ENCODE measurements around the gene CDH2.

The CDH2 gene

GRCh38 chr18:28127228-28127627 is 49.7 kb downstream of the CDH2 start:
- H3K4me3 ChIP-seq (ENCODE audit: low read length), result no peak overlapping the region
- TF ChIP-seq ZNF274 (IDR thresholded peaks at IDR 0.05; ENCODE audit: low read depth, low read length), result no peak

- TF ChIP-seq ZNF274 (IDR thresholded peaks at IDR 0.05; ENCODE audit: low read depth, low read length), result no peak
- H3K4me3 ChIP-seq (ENCODE audit: low read length), result no peak overlapping the region
Measured at GRCh38 chr18:28126768-28127167, 50.2 kb downstream of the CDH2 start.

GRCh38 chr18:28125051-28125450 is 51.9 kb downstream of the CDH2 start:
- H3K4me3 ChIP-seq (ENCODE audit: low read length), result no peak overlapping the region
- no peak for TF ChIP-seq ZNF274 (IDR thresholded peaks at IDR 0.05; ENCODE audit: low read depth, low read length)

DNA sequence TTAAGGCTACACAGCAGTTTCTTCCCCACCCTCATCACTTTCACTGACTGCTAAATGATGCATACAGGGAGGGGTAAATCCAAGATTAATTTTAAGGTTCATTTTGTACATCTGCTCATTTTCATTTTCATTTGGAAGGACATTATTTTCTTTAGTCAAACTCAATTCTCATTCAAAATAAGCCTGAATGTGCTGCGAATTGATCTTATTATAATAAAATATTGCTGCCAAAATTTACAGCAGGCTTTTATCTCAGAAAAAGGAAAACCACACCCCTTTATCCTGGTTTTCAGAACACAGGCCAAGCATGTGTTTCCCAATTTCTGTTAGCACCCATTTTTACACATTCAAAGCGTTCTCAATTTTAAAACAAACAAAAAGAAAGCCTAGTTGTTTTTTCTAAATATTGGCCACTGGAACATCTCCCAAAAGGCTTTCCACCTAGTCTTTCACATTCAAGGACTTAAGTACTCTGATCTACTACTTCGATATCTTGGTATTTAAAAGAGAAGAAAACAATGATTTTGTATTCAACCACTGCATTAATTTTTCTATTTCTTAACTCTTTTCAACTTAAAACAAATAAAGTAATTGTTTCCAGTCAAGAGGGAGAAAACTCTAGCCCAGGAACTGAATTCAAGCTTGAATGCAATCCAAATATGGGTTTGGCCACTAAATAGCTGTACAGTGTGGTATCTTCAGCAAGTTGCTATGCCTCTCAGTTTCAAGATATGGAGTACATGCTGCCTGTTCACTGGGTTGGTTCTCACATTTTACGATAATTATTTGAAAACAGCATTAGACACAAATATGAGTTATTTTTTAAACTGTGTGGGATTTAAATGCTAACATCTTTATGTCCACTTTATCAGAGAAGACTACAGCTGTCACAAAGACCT is 52.5 kb downstream of the CDH2 start:
- H3K4me3 ChIP-seq (ENCODE audit: low read length), result no peak overlapping the region
- TF ChIP-seq ZNF274 (IDR thresholded peaks at IDR 0.05; ENCODE audit: low read depth, low read length), result no peak

DNA sequence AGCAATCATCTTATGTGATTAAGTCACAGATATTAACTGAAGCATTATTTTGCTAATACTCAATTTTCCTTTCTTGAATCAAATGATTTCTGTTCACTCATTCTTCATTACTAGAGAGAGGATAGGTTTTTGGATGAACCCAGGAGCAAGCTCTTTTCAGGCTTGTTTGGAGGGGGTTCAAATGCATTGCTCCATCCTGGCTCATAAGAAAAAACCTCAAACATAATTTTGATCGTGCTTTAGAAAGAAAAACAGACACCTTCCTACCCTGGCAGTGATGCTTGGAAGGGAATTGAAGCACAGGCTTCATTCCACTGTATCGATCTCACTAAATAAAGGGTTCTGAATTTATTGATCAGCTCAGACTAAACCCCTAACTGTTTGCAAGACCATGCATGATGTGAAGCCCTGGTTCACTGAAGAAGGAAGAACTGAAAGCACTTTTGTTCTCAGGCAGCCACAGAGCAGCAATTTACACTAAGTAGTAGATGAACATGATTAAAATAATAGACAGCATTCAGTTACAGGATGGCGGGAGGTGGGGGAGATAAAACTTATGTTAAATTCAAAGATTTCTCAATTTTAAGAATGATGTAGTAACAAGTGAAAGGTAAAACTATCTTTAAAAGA is 53.4 kb downstream of the CDH2 start:
- H3K4me3 ChIP-seq (ENCODE audit: low read length), result no peak overlapping the region
- TF ChIP-seq ZNF274 (IDR thresholded peaks at IDR 0.05; ENCODE audit: low read depth, low read length), result no peak

- TF ChIP-seq ZNF274 (IDR thresholded peaks at IDR 0.05; ENCODE audit: low read depth, low read length), result no peak
- no peak overlapping the region for H3K4me3 ChIP-seq (ENCODE audit: low read length)
Measured at GRCh38 chr18:28120828-28121515, 56.0 kb downstream of the CDH2 start.

DNA sequence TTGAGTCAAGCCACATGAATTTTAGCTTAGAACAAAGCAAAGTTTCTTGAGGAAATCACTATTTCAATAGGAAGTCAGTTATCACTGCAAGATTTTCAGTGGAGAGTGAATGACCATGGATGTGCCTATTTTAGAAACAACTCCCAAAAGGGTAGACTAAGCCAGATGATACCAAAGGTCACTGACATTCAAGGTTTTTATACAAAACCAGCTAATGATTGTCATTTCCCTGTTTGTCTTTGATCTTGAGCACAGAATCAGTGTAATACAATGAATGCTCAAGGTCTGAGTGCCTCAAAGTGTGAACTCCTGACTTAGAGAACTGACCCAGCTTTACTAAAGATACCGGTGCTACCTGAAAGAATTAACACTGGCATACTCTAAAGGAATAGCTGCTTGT is 60.5 kb downstream of the CDH2 start:
- no peak overlapping the region for H3K4me3 ChIP-seq (ENCODE audit: low read length)
- no peak for TF ChIP-seq ZNF274 (IDR thresholded peaks at IDR 0.05; ENCODE audit: low read depth, low read length)

- H3K4me3 ChIP-seq (ENCODE audit: low read length), result no peak overlapping the region
- no peak for TF ChIP-seq ZNF274 (IDR thresholded peaks at IDR 0.05; ENCODE audit: low read depth, low read length)
Measured at GRCh38 chr18:28115149-28115550, 61.8 kb downstream of the CDH2 start.

- H3K4me3 ChIP-seq (ENCODE audit: low read length), result no peak overlapping the region
Measured at GRCh38 chr18:28114472-28114871, 62.5 kb downstream of the CDH2 start.

GRCh38 chr18:28113271-28114029 is 63.5 kb downstream of the CDH2 start:
- no peak overlapping the region for H3K4me3 ChIP-seq (ENCODE audit: low read length)
- TF ChIP-seq ZNF274 (IDR thresholded peaks at IDR 0.05; ENCODE audit: low read depth, low read length), result no peak

More at GRCh38 chr18:28114472-28114871, 62.5 kb downstream of the CDH2 start:
- TF ChIP-seq ZNF274 (IDR thresholded peaks at IDR 0.05; ENCODE audit: low read depth, low read length), result no peak

DNA sequence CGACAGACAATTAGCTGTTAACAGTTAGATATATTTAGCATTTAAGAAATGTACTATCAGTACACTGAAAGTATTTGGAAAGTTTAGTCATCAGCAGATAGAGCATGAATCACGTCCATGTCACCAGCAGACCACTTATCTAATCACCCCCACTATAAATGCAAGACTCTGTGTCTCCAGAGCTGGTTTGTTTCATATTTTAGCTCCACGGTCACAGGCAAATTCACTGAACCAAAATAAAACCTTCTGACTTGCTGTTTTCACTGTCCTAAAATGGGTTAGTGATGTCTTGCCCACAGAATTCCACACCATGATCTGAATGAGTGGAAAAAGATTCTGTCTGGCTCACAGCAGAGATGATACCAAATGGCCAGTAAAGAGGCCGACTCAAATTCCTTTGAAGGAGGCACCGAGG is 64.9 kb downstream of the CDH2 start:
- TF ChIP-seq ZNF274 (IDR thresholded peaks at IDR 0.05; ENCODE audit: low read depth, low read length), result no peak
- H3K4me3 ChIP-seq (ENCODE audit: low read length), result no peak overlapping the region

- TF ChIP-seq ZNF274 (IDR thresholded peaks at IDR 0.05; ENCODE audit: low read depth, low read length), result no peak
- no peak overlapping the region for H3K4me3 ChIP-seq (ENCODE audit: low read length)
Measured at GRCh38 chr18:28110924-28111323, 66.0 kb downstream of the CDH2 start.

- H3K4me3 ChIP-seq (ENCODE audit: low read length), result no peak overlapping the region
- no peak for TF ChIP-seq ZNF274 (IDR thresholded peaks at IDR 0.05; ENCODE audit: low read depth, low read length)
Measured at GRCh38 chr18:28109781-28110560, 67.0 kb downstream of the CDH2 start.
